ENCODE results near the gene SLC22A23. TPM values are rescaled to one million over a fixed set of nuclear protein-coding genes. Genes with fewer than 3 reads are reported as not detected.
A peak's percentile ranks its signal among the peaks of the same experiment; 100 is the strongest.

SLC22A23 gene
- total RNA-seq, 1 experiment from 2014 or later = 38.2 TPM

GRCh38 chr6:3417473-3417872, 39.4 kb downstream of the SLC22A23 start:
- ChIA-PET CTCF (interaction anchor here (0.7 to 1.6 kb wide), 2 partner anchors 87 to 93 kb away, joined by 3 to 6 read pairs; no protein-coding TSS in a partner anchor), POLR2A (no interaction called here)
- ATAC-seq = no peak; the same call in 1 of the 2 replicates
- Mint-ChIP-seq H3K4me1 (peaks cover 89% of the 10 kb centered on the region), H3K36me3 (peaks cover 13% of the 10 kb centered on the region), H3K4me3 (no peak overlapping the region), H3K9me3 (peaks cover 6% of the 10 kb centered on the region), H3K27ac (peak overlapping the region; percentile 67), H3K27me3 (ENCODE audit: low read depth) (no peaks in the 10 kb centered on the region)
- DNase-seq (ENCODE audit: low spot score) = no peak
- TF ChIP-seq SMAD4 (CRISPR knock-in tag; IDR thresholded peaks at IDR 0.05) (no peak), ZNF121 (CRISPR knock-in tag; IDR thresholded peaks at IDR 0.05) (peak; percentile 61; the same call in 1 of the 2 replicates)

- Mint-ChIP-seq H3K9me3 (peaks cover 11% of the 10 kb centered on the region), H3K27me3 (ENCODE audit: low read depth) (no peaks in the 10 kb centered on the region), H3K4me3 (no peak overlapping the region), H3K27ac (peak overlapping the region; percentile 94), H3K36me3 (peaks cover 24% of the 10 kb centered on the region), H3K4me1 (peaks cover 81% of the 10 kb centered on the region)
- ATAC-seq = no peak
- CTCF ChIA-PET = interaction anchor here (0.7 to 1.8 kb wide), 23 partner anchors 8 to 677 kb away, joined by 3 to 14 read pairs (median 3); partner anchors contain the start of gene SLC22A23
- DNase-seq (ENCODE audit: low spot score) = no peak
- TF ChIP-seq ZNF232 (CRISPR knock-in tag; IDR thresholded peaks at IDR 0.05) = no peak
- TF ChIP-seq ZNF423 (CRISPR knock-in tag; IDR thresholded peaks at IDR 0.05) = no peak
- TF ChIP-seq, protein P1, sequence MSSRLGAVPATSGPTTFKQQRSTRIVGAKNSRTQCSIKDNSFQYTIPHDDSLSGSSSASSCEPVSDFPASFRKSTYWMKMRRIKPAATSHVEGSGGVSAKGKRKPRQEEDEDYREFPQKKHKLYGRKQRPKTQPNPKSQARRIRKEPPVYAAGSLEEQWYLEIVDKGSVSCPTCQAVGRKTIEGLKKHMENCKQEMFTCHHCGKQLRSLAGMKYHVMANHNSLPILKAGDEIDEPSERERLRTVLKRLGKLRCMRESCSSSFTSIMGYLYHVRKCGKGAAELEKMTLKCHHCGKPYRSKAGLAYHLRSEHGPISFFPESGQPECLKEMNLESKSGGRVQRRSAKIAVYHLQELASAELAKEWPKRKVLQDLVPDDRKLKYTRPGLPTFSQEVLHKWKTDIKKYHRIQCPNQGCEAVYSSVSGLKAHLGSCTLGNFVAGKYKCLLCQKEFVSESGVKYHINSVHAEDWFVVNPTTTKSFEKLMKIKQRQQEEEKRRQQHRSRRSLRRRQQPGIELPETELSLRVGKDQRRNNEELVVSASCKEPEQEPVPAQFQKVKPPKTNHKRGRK (CRISPR knock-in tag; IDR thresholded peaks at IDR 0.05; ENCODE audit: borderline replicate concordance) = no peak
- no peak for TF ChIP-seq ZNF416 (CRISPR knock-in tag; IDR thresholded peaks at IDR 0.05)
- TF ChIP-seq, protein P2, sequence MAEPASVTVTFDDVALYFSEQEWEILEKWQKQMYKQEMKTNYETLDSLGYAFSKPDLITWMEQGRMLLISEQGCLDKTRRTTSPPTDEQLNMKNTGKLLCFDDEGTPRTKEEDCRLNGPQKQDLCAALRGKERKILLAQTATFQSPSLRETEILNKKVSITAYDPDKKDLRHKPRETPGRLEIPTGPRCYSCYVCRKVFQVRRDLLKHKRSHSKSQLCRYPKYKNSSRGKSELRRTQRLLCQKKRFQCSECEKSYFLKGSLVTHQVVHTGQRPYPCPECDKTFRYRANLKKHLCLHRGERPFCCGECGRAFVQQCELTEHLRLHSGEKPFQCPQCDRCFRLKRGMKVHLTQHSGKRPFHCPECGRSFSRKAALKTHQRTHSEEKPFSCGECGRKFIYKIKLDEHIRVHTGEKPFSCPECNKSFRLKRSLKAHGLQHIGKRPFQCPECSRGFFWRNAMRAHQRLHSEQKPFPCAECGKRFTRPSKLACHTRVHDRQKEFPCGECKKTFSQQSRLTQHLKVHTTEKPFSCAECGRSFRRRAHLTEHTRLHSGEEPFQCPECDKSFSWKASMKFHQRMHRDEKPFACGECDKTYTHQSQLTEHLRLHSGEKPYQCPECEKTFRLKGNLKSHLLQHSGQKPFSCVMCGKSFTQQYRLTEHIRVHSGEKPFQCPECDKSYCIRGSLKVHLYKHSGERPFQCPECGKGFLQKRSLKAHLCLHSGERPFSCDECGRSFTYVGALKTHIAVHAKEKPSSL (CRISPR knock-in tag; conservative IDR thresholded peaks at IDR 0.05) = no peak
- no peak for TF ChIP-seq ZNF396 (CRISPR knock-in tag; IDR thresholded peaks at IDR 0.05; ENCODE audit: borderline replicate concordance)
- no peak for TF ChIP-seq EMX1 (CRISPR knock-in tag; IDR thresholded peaks at IDR 0.05)
- TF ChIP-seq, protein P3, sequence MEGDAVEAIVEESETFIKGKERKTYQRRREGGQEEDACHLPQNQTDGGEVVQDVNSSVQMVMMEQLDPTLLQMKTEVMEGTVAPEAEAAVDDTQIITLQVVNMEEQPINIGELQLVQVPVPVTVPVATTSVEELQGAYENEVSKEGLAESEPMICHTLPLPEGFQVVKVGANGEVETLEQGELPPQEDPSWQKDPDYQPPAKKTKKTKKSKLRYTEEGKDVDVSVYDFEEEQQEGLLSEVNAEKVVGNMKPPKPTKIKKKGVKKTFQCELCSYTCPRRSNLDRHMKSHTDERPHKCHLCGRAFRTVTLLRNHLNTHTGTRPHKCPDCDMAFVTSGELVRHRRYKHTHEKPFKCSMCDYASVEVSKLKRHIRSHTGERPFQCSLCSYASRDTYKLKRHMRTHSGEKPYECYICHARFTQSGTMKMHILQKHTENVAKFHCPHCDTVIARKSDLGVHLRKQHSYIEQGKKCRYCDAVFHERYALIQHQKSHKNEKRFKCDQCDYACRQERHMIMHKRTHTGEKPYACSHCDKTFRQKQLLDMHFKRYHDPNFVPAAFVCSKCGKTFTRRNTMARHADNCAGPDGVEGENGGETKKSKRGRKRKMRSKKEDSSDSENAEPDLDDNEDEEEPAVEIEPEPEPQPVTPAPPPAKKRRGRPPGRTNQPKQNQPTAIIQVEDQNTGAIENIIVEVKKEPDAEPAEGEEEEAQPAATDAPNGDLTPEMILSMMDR (IDR thresholded peaks at IDR 0.05) = no peak
- no peak for TF ChIP-seq FOXJ3 (CRISPR knock-in tag; IDR thresholded peaks at IDR 0.05; ENCODE audit: borderline replicate concordance)
- no peak for TF ChIP-seq AR (CRISPR knock-in tag; IDR thresholded peaks at IDR 0.05)
- POLR2A ChIA-PET = interaction anchor here (1.0 kb wide), 1 partner anchor 41 kb away, joined by 3 read pairs; the partner anchor contains the start of gene SLC22A23
Observed at GRCh38 chr6:3415490-3415889, 41.4 kb downstream of the SLC22A23 start.

DNA sequence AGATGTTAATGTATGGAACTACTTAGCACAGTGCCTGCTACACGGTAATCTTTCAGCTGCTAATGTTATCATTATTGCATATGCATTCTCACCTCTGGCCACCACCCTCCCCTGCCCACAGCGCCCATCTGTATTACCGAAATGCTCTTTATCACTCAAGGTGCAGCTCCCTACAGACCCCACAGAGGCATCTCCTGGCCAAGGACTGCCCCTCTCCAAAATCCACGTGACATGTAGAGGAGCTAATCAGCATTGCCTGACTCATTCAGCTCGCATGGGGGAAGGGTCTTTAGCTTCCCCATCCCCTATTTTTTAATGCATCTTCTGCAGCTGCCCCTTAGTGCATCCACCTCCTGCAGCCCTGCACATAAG, 41.8 kb downstream of the SLC22A23 start:
- peaks cover 82% of the 10 kb centered on the region for H3K4me1 Mint-ChIP-seq
- H3K9me3 Mint-ChIP-seq = peaks cover 11% of the 10 kb centered on the region
- H3K27ac Mint-ChIP-seq = peak overlapping the region; percentile 94
- H3K4me3 Mint-ChIP-seq = peak overlapping the region; percentile 35; the same call in 1 of the 2 replicates
- DNase-seq (ENCODE audit: low spot score) (no peak), ATAC-seq (peak; percentile 66)
- H3K36me3 Mint-ChIP-seq = peaks cover 24% of the 10 kb centered on the region
- ChIA-PET CTCF (interaction anchor here (0.7 to 1.8 kb wide), 23 partner anchors 8 to 677 kb away, joined by 3 to 14 read pairs (median 3); partner anchors contain the start of gene SLC22A23), POLR2A (interaction anchor here (1.0 kb wide), 1 partner anchor 41 kb away, joined by 3 read pairs; the partner anchor contains the start of gene SLC22A23)
- H3K27me3 Mint-ChIP-seq (ENCODE audit: low read depth) = no peaks in the 10 kb centered on the region
- TF ChIP-seq ETV6 (CRISPR knock-in tag; IDR thresholded peaks at IDR 0.05) = 0 out of 2 replicates have a peak, but pooled peaks have one; percentile 8
- peak; percentile 62; the same call in 1 of the 2 replicates for TF ChIP-seq USF1 (CRISPR knock-in tag; IDR thresholded peaks at IDR 0.05)
- TF ChIP-seq JAZF1 (CRISPR knock-in tag; IDR thresholded peaks at IDR 0.05) = no peak
- peak; percentile 64; the same call in 1 of the 2 replicates for TF ChIP-seq MAX (CRISPR knock-in tag; IDR thresholded peaks at IDR 0.05)
- peak; percentile 70 for TF ChIP-seq USF2 (CRISPR knock-in tag; IDR thresholded peaks at IDR 0.05)
- TF ChIP-seq GRHL2 (CRISPR knock-in tag; IDR thresholded peaks at IDR 0.05; ENCODE audit: insufficient replicate concordance, severe bottlenecking) = no peak
- TF ChIP-seq SMAD4 (CRISPR knock-in tag; IDR thresholded peaks at IDR 0.05) = no peak
